HEK293 (cell line): ENCODE results near the gene DCT.

Experiments used
- CTCF ChIP-seq: fragments of 450-650 bp; formaldehyde crosslinking; IDR thresholded peaks from 2 replicates; pipeline ENCODE4 v1.5.1; 2016; ENCODE audit warnings: missing biosample characterization, missing genetic modification characterization
- ZBTB44 ChIP-seq: fragments of 450-650 bp; IDR thresholded peaks from 2 replicates; pipeline ENCODE4 v1.5.1; 2018; ENCODE audit warnings: missing biosample characterization, mild to moderate bottlenecking, missing genetic modification characterization
- ZNF184 ChIP-seq: fragments of 450-650 bp; IDR thresholded peaks from 2 replicates; pipeline ENCODE4 v1.5.1; 2018; ENCODE audit warnings: missing biosample characterization, mild to moderate bottlenecking, missing genetic modification characterization
- ZNF837 ChIP-seq: fragments of 450-650 bp; formaldehyde crosslinking; IDR thresholded peaks from 2 replicates; pipeline ENCODE4 v1.5.1; 2016; ENCODE audit warnings: missing biosample characterization, missing genetic modification characterization
- TF ChIP-seq, protein P1 (sequence below): fragments of 450-650 bp; formaldehyde crosslinking; IDR thresholded peaks from 2 replicates; pipeline ENCODE4 v1.5.1; 2017; ENCODE audit warnings: missing biosample characterization, missing genetic modification characterization

GRCh38 chr13:94414708-94415107, 64.8 kb downstream of the DCT start:
- TF ChIP-seq CTCF (tag by site-specific recombination) (no peak), ZBTB44 (tag by site-specific recombination) (no peak), ZNF184 (tag by site-specific recombination) (no peak), ZNF837 (no peak)
- TF ChIP-seq, protein P1, sequence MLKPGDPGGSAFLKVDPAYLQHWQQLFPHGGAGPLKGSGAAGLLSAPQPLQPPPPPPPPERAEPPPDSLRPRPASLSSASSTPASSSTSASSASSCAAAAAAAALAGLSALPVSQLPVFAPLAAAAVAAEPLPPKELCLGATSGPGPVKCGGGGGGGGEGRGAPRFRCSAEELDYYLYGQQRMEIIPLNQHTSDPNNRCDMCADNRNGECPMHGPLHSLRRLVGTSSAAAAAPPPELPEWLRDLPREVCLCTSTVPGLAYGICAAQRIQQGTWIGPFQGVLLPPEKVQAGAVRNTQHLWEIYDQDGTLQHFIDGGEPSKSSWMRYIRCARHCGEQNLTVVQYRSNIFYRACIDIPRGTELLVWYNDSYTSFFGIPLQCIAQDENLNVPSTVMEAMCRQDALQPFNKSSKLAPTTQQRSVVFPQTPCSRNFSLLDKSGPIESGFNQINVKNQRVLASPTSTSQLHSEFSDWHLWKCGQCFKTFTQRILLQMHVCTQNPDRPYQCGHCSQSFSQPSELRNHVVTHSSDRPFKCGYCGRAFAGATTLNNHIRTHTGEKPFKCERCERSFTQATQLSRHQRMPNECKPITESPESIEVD (tag by site-specific recombination) = no peak
